ENCODE data around the gene CLDN5. TPM values are rescaled to one million over a fixed set of nuclear protein-coding genes. Genes with fewer than 3 reads are reported as not detected.

Gene CLDN5
- total and polyA plus RNA-seq, 4 donors: 4.0 to 69.2 (median 24.1) TPM

DNA sequence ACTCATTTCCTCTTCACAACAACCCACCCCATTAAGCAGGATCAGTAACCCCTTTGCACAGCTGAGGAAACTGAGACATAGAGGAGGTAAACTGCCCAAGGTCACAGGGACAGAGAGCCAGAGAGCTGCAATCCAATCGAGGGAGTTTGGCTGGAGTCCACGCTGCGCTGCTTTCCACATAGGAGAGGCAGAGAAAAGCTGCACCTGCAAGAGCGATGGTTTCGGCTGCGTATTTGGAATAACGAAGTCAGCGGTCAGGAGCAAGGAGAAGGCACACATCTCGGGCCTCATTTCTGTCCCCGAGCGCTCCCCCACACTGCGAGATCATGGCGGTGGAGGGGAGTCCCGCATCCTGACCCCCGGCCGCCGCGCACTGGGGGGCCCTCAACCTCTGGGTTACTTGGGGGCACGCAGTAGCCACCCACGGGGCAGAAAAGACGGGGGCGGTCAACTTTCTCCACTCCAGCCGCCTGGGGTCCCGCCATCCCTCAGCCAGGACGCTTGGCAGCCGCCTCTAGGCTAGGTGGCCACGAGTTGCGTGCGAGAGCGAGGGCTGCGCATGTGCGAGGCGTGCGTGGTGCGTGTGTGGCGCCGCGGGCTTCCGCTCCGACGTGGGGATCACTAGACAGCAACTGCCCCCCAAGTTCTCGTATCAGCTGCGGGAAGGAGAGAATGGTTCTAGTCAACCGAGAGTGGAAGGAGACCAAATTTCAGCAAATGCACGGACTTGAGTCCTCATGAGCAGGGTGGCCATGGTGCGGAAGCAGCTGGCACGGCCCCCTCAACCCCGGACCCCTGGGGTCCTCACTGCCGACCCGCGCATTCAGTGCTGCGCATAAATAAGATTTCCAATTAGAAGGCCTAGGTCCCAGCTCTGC is 42.3 kb upstream of the CLDN5 start:
- Histone ChIP-seq H3K27ac (ENCODE audit: low read depth in 1 of 2, low read length in 2 of 2) (no peak overlapping the region), H3K4me3 (ENCODE audit: low read length in 2 of 2) (no peak overlapping the region), H3K4me1 (ENCODE audit: control insufficient read depth in 1 of 2, insufficient read depth in 2 of 2, low read length in 2 of 2) (no peaks in the 10 kb centered on the region), H3K9me3 (ENCODE audit: control insufficient read depth, low read length) (peaks cover 2% of the 10 kb centered on the region), H3K27me3 (ENCODE audit: control insufficient read depth in 1 of 2, insufficient read depth in 2 of 2, low read length in 1 of 2) (no peaks in the 10 kb centered on the region), H3K36me3 (ENCODE audit: control insufficient read depth in 1 of 2, insufficient read depth in 2 of 2, low read length in 1 of 2) (no peaks in the 10 kb centered on the region)
- no peak for ATAC-seq (ENCODE audit: low FRiP score)
- no peak for DNase-seq
- WGBS, 2 donors: 90 to 91% methylated on average over 49 to 52 of the region's 52 CpGs
- intact Hi-C loops (cut with DNase I): no loop called here

- no peak for ATAC-seq (ENCODE audit: low FRiP score)
- DNase-seq: no peak
- peaks cover 2% of the 10 kb centered on the region for H3K9me3 ChIP-seq (ENCODE audit: control insufficient read depth, low read length)
- no peak overlapping the region for H3K27ac ChIP-seq (ENCODE audit: low read depth in 1 of 2, low read length in 2 of 2)
- H3K36me3 ChIP-seq (ENCODE audit: control insufficient read depth in 1 of 2, insufficient read depth in 2 of 2, low read length in 1 of 2): no peaks in the 10 kb centered on the region
- intact Hi-C loops (cut with DNase I): no loop called here
- no peaks in the 10 kb centered on the region for H3K27me3 ChIP-seq (ENCODE audit: control insufficient read depth in 1 of 2, insufficient read depth in 2 of 2, low read length in 1 of 2)
- no peaks in the 10 kb centered on the region for H3K4me1 ChIP-seq (ENCODE audit: control insufficient read depth in 1 of 2, insufficient read depth in 2 of 2, low read length in 2 of 2)
- H3K4me3 ChIP-seq (ENCODE audit: low read length in 2 of 2): no peak overlapping the region
- WGBS, 2 donors: 73% methylated on average over 11 of the region's 11 CpGs
Measured at GRCh38 chr22:19565382-19566278, 41.4 kb upstream of the CLDN5 start.

- intact Hi-C loops (cut with DNase I): no loop called here
- H3K4me1 ChIP-seq (ENCODE audit: control insufficient read depth in 1 of 2, insufficient read depth in 2 of 2, low read length in 2 of 2): no peaks in the 10 kb centered on the region
- H3K36me3 ChIP-seq (ENCODE audit: control insufficient read depth in 1 of 2, insufficient read depth in 2 of 2, low read length in 1 of 2): no peaks in the 10 kb centered on the region
- DNase-seq (no peak), ATAC-seq (ENCODE audit: low FRiP score) (no peak)
- no peak overlapping the region for H3K27ac ChIP-seq (ENCODE audit: low read depth in 1 of 2, low read length in 2 of 2)
- H3K4me3 ChIP-seq (ENCODE audit: low read length in 2 of 2): no peak overlapping the region
- 93 to 100% methylated on average over 2 of the region's 2 CpGs for WGBS, 2 donors
- no peaks in the 10 kb centered on the region for H3K27me3 ChIP-seq (ENCODE audit: control insufficient read depth in 1 of 2, insufficient read depth in 2 of 2, low read length in 1 of 2)
- peaks cover 2% of the 10 kb centered on the region for H3K9me3 ChIP-seq (ENCODE audit: control insufficient read depth, low read length)
Measured at GRCh38 chr22:19559956-19560355, 35.7 kb upstream of the CLDN5 start.

- intact Hi-C loops (cut with DNase I): no loop called here
- no peak overlapping the region for H3K4me3 ChIP-seq (ENCODE audit: low read length in 2 of 2)
- no peak for ATAC-seq (ENCODE audit: low FRiP score)
- WGBS, 2 donors: 76 to 81% methylated on average over 9 of the region's 9 CpGs
- no peak overlapping the region for H3K27ac ChIP-seq (ENCODE audit: low read depth in 1 of 2, low read length in 2 of 2)
- H3K27me3 ChIP-seq (ENCODE audit: control insufficient read depth in 1 of 2, insufficient read depth in 2 of 2, low read length in 1 of 2): no peaks in the 10 kb centered on the region
- no peaks in the 10 kb centered on the region for H3K9me3 ChIP-seq (ENCODE audit: control insufficient read depth, low read length)
- no peaks in the 10 kb centered on the region for H3K36me3 ChIP-seq (ENCODE audit: control insufficient read depth in 1 of 2, insufficient read depth in 2 of 2, low read length in 1 of 2)
- DNase-seq: no peak
- H3K4me1 ChIP-seq (ENCODE audit: control insufficient read depth in 1 of 2, insufficient read depth in 2 of 2, low read length in 2 of 2): no peaks in the 10 kb centered on the region
Measured at GRCh38 chr22:19559324-19559811, 35.2 kb upstream of the CLDN5 start.

GRCh38 chr22:19556963-19557545 is 32.8 kb upstream of the CLDN5 start:
- 88 to 90% methylated on average over 10 of the region's 10 CpGs for WGBS, 2 donors
- no peaks in the 10 kb centered on the region for H3K27me3 ChIP-seq (ENCODE audit: control insufficient read depth in 1 of 2, insufficient read depth in 2 of 2, low read length in 1 of 2)
- H3K27ac ChIP-seq (ENCODE audit: low read depth in 1 of 2, low read length in 2 of 2): no peak overlapping the region
- H3K4me3 ChIP-seq (ENCODE audit: low read length in 2 of 2): no peak overlapping the region
- DNase-seq (no peak), ATAC-seq (ENCODE audit: low FRiP score) (no peak)
- no peaks in the 10 kb centered on the region for H3K9me3 ChIP-seq (ENCODE audit: control insufficient read depth, low read length)
- no peaks in the 10 kb centered on the region for H3K4me1 ChIP-seq (ENCODE audit: control insufficient read depth in 1 of 2, insufficient read depth in 2 of 2, low read length in 2 of 2)
- intact Hi-C loops (cut with DNase I): no loop called here
- no peaks in the 10 kb centered on the region for H3K36me3 ChIP-seq (ENCODE audit: control insufficient read depth in 1 of 2, insufficient read depth in 2 of 2, low read length in 1 of 2)

DNA sequence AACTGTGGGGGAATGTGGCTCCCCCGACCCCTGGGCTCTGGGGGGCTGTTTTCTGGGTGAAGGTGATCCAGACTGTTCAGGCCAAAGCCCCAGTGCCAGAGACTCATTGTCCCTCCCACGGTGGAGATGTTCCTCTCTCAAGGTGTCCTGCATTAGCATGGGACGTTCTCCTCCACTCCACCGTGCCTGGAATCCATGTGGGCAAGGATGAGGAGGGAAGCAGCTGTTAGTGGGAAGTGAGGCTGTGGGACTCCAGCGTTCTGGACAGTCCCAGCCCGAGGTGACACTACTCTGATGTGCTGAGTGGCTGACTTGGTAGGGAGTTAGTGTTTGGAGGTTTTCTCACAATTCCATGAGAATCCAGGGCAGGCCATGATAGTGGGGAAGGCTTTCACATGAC is 31.4 kb upstream of the CLDN5 start:
- H3K9me3 ChIP-seq (ENCODE audit: control insufficient read depth, low read length): no peaks in the 10 kb centered on the region
- DNase-seq (no peak), ATAC-seq (ENCODE audit: low FRiP score) (no peak)
- no peak overlapping the region for H3K27ac ChIP-seq (ENCODE audit: low read depth in 1 of 2, low read length in 2 of 2)
- WGBS, 2 donors: 73 to 82% methylated on average over 6 of the region's 6 CpGs
- H3K4me1 ChIP-seq (ENCODE audit: control insufficient read depth in 1 of 2, insufficient read depth in 2 of 2, low read length in 2 of 2): no peaks in the 10 kb centered on the region
- intact Hi-C loops (cut with DNase I): no loop called here
- H3K27me3 ChIP-seq (ENCODE audit: control insufficient read depth in 1 of 2, insufficient read depth in 2 of 2, low read length in 1 of 2): no peaks in the 10 kb centered on the region
- H3K36me3 ChIP-seq (ENCODE audit: control insufficient read depth in 1 of 2, insufficient read depth in 2 of 2, low read length in 1 of 2): no peaks in the 10 kb centered on the region
- H3K4me3 ChIP-seq (ENCODE audit: low read length in 2 of 2): no peak overlapping the region

DNA sequence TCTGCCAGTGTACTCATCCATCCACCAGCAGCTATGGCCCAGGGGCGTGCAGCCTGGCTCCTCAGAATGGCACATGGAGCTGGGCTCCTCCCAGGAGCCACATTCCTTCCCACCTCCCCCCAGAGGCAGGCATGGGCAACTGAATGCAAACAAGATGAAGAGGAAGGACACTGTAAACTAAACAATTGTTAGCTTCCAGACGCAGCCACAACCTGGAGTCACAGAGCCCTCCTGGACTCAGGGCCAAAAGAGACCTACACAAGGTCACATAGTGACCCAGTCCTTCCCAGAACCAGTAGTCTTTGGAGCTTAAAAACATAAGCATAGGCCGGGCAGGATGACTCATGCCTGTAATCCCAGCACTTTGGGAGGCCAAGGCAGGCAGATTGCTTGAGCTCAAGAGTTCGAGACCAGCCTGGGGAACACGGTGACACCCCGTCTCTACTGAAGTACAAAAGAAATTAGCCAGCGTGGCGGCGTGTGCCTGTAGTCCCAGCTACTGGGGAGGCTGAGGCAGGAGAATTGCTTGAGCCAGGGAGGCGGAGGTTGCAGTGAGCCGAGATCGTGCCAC is 30.7 kb upstream of the CLDN5 start:
- Histone ChIP-seq H3K27ac (ENCODE audit: low read depth in 1 of 2, low read length in 2 of 2) (no peak overlapping the region), H3K4me1 (ENCODE audit: control insufficient read depth in 1 of 2, insufficient read depth in 2 of 2, low read length in 2 of 2) (no peaks in the 10 kb centered on the region), H3K9me3 (ENCODE audit: control insufficient read depth, low read length) (no peaks in the 10 kb centered on the region), H3K4me3 (ENCODE audit: low read length in 2 of 2) (no peak overlapping the region), H3K36me3 (ENCODE audit: control insufficient read depth in 1 of 2, insufficient read depth in 2 of 2, low read length in 1 of 2) (no peaks in the 10 kb centered on the region), H3K27me3 (ENCODE audit: control insufficient read depth in 1 of 2, insufficient read depth in 2 of 2, low read length in 1 of 2) (no peaks in the 10 kb centered on the region)
- 76 to 79% methylated on average over 12 of the region's 12 CpGs for WGBS, 2 donors
- DNase-seq (no peak), ATAC-seq (ENCODE audit: low FRiP score) (no peak)
- intact Hi-C loops (cut with DNase I): no loop called here

DNA sequence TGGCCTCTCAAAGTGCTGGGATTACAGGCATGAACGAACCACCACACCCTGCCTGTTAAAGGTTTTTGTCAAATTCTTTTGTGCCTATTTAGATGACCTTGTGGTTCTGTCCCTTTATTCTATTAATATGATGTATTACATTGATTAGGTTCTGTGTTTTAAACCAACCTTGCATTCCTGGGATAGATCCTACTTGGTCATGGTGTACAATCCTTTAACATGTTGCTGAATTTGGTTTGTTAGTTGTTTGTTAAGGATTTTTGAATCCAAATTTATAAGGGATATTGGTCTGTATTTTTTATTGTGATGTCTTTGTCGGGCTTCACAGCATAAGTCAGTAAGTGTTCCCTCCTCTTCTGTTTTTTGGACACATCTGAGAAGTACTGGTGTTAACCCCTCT is 29.0 kb upstream of the CLDN5 start:
- Histone ChIP-seq H3K36me3 (ENCODE audit: control insufficient read depth in 1 of 2, insufficient read depth in 2 of 2, low read length in 1 of 2) (no peaks in the 10 kb centered on the region), H3K27me3 (ENCODE audit: control insufficient read depth in 1 of 2, insufficient read depth in 2 of 2, low read length in 1 of 2) (no peaks in the 10 kb centered on the region), H3K4me1 (ENCODE audit: control insufficient read depth in 1 of 2, insufficient read depth in 2 of 2, low read length in 2 of 2) (no peaks in the 10 kb centered on the region), H3K27ac (ENCODE audit: low read depth in 1 of 2, low read length in 2 of 2) (no peak overlapping the region), H3K4me3 (ENCODE audit: low read length in 2 of 2) (no peak overlapping the region), H3K9me3 (ENCODE audit: control insufficient read depth, low read length) (no peaks in the 10 kb centered on the region)
- DNase-seq (no peak), ATAC-seq (ENCODE audit: low FRiP score) (no peak)
- WGBS, 2 donors: 90% methylated on average over 2 of the region's 2 CpGs
- intact Hi-C loops (cut with DNase I): no loop called here
